ENCODE measurements around the gene PKLR.
A peak's percentile ranks its signal among the peaks of the same experiment; 100 is the strongest.

Gene PKLR

GRCh38 chr1:155282488-155283091 is 18.6 kb downstream of the PKLR start:
- DNase-seq, result no peak

GRCh38 chr1:155279268-155279667 is 22.0 kb downstream of the PKLR start:
- no peak for DNase-seq

DNA sequence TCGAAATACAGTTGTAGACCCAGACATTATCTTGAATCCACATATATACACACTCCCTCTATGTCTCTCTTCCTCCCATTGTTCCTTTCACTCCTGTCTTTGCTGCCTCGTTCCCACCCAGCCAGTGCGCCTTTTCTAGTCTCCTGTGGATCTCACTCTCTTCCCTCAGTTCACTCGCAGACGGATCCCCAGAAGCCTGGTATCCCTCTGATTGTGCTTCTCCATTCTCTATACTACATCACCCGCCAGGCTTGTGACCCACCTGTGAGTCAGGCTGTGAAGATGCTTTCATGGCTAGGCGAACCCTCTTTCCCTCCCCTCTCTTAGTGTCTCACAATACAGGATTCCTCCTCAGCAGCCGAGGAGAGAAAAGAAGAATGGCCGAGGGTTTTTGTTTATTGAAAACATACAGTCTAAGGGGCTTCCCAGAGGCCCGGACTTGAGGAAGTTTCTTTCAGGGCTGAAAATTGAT is 22.5 kb downstream of the PKLR start:
- DNase-seq, result no peak

- DNase-seq, result peak; percentile 36
Observed at GRCh38 chr1:155277902-155278688, 23.1 kb downstream of the PKLR start.

DNA sequence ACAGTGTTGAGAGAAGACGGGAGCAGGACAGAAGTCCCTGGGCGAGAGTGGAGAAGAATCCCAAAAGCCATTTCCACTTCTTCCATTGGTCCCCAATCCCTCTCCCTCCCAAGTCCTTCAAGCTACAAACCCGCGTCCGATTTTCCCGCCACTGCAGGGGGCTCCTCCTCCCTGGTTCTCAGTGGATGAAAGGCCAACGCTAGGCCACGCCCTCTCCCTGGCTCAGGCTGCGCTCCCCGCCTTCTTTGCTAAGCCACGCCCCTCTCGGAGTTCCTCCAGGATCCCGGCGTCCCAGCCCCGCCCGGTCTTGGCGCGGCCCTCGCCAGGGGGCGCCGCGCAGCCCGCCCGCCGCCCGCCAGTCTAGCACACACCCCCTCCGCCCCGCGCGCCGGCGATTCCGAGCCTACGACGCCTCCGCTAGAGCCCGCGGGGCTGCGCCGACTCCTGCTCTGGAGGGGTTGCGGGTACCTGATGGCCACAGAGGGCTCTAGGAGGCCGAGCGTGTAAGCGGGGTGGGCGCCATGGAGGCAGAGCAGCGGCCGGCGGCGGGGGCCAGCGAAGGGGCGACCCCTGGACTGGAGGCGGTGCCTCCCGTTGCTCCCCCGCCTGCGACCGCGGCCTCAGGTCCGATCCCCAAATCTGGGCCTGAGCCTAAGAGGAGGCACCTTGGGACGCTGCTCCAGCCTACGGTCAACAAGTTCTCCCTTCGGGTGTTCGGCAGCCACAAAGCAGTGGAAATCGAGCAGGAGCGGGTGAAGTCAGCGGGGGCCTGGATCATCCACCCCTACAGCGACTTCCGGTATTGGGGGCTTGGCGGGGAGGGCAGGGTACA is 24.0 kb downstream of the PKLR start, which contains the start of gene HCN3:
HCN3 (plus strand) TSS at position 394 of the 832 bp plus-strand sequence; CDS start at position 522, 128 bp downstream.
- peak; percentile 96 for DNase-seq

DNA sequence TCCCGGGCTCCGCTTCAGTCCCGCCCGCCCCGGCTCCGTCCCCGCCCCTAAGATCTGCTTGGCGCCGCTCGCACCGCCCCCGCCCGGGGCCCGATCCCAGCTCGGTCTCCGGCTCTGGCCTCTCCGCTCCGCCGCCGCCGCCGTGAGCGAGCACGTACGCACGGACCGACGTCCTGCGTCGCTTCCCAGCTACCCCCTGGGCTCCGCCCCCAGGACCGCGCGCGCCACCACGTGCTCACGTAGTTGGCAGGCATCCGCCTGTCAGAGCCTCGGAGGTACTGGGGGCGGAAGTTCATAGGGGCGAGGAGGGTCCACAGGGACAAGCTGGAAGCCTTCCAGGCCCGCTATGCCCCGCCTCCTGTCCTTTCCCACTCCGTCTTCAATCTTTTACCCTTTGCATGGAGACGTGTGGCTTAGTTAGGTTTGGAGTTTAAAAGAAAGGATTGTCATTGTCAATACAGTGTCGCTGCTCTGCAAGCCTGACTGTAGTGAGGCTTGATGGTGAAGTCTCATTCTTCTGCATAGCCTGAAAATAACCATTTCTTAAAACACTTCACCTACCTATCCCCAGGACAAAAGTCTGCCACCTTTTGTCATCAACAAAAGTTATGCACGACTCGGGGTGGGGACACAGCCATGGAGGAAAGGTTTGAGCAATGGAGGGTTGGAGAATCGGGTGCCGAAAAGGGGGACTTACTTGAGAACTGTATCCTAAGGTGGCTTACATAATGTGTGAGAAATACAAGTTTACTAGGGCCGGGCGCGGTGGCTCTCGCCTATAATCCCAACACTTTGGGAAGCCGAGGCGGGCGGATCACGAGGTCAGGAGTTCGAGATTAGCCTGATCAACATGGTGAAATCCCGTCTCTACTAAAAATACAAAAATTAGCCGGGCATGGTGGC is 27.6 kb downstream of the PKLR start, which contains the start of gene CLK2:
CLK2 (minus strand) TSS at position 162 of the 903 bp plus-strand sequence. CDS start 2,527 bp downstream, outside the sequence.
- DNase-seq, result peak; percentile 97

GRCh38 chr1:155272466-155273342 is 28.5 kb downstream of the PKLR start:
- DNase-seq, result peak; percentile 53

DNA sequence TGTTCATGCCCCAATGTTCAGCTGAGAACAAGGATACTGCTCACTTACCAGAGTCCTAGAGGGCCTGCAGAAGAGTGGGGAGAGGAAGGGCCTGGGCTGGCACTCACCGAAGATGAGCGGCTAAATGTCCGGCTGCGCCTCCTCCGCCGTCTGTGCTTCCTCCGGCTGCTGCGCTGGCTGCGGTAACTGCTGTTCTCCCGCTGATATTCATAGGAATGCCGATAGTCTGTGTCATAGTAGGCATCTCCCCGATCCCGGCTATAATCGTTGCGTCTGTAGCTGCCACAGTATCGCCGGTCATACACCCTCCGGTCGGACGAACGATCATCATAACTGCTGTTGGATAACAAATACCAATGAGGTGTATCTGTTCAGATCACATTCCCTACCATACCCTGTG is 31.9 kb downstream of the PKLR start:
- DNase-seq, result no peak

GRCh38 chr1:155268630-155269029 is 32.6 kb downstream of the PKLR start:
- no peak for DNase-seq

GRCh38 chr1:155267373-155267772 is 33.9 kb downstream of the PKLR start:
- no peak for DNase-seq

DNA sequence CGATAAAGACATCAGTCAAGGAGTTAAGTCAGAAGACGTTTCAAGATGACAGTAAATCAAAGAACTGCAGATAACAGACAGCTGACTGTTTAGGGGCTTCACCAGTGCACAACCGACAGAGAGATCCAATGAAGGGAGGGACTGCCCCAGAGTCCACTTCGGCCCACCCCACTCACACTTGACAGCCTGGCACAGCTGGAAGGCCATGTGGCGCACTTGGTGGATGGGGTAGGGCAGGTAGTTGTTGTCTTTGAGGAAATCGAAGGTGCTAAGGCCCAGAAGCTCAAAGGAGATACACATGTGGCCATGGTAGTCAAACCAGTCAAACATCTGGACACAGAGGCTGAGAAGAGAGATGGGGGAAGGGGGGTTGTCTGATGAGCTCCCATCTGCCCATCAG is 34.7 kb downstream of the PKLR start:
- DNase-seq, result no peak

- DNase-seq, result no peak
Observed at GRCh38 chr1:155263067-155263466, 38.2 kb downstream of the PKLR start.

DNA sequence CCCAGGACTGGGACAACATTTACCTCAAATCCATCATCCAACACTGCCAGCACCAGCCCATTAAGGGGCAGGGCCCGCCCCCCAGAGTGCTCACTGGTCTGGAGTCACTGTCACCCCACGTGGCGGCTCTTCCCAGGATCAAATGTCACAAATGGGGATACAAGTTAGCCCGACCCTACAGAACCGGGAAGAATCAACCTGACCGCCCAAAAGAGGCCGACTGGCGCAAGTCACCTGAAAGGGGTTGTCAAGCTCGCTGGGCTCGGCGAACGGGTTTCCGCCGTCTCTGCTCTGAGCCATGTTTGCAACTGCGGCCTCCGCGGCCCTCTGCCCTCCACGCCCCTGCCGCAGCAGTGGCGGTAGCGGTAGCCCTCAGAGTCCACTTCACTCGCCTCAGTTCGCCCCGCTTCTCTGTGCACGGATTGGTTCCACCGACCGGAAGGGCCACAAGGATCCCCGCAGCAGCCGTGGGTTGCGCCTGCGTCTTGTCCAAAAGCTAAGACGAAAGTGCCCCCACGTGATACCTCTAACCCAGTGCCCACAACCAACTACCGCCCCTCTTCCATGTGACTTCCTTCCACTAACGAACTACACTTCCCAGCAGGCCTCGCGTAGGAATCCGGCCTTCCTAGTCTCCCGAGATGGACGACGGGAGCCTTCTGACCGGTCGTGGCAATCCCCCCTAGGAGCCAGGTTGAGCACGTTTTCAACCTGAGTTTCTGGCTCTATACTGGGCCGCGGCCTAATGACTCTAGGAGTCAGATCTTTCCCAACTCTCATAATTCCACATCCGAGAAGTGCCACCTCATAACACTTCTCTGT is 39.2 kb downstream of the PKLR start, which contains the start of gene SCAMP3:
SCAMP3 (minus strand) TSS at position 509 of the 822 bp plus-strand sequence; CDS start at position 300, 209 bp downstream.
- DNase-seq, result peak; percentile 98

DNA sequence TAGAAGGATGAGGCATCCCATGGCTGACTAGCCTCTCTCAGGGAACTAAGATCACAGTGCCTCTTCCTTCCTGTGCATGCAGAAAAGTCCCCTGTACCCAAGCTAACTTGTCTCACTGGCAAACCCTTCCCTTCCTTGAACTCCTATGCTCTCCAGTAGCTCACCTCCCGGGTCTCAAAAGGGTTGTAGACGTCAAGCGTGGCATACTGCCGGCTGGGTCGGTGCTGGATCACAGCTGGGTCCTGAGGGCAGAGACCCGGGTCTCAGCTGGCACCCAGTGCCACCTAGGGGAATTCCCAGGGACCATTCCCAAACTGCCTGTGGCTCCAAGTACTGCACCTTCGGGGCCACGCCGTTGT is 39.8 kb downstream of the PKLR start:
- DNase-seq, result no peak

- DNase-seq, result no peak
Observed at GRCh38 chr1:155260276-155260675, 41.0 kb downstream of the PKLR start.

DNA sequence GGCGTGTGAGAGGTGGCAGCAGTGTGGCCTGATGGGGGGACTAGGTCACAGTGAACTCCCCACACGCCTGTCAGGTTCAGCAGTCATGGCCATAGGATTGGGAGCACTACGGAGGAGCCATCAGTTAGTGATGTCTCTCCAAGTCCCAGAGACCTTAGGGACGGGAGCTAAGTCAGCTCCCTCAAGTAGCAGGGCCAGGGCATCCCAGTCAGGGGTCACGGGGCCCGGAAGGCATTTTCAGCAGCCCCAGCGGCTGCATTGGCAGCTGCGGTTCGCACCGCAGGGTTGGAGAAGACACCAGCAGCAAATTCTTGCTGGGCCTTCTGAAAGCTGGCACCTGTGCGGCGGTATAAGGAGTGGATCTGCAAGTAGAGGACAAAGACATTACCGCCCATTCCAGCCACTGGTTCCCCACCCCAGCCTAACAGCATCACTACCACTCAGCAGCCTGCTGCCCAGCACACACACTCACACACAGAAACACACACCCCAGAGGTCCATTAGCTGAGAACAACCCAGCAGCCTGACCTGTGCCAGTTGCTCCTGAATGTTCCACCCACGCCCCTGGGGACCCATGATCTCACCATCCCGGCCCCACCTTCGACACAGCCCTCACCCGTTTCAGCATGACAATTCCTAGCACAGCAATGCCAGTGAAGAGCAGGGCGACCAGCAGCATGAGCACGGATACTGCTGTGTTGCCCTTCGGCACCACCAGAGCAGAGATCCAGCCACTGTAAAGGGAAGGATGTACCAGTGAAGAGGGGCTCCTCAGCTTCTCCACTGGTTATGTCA is 45.0 kb downstream of the PKLR start:
- no peak for DNase-seq

DNA sequence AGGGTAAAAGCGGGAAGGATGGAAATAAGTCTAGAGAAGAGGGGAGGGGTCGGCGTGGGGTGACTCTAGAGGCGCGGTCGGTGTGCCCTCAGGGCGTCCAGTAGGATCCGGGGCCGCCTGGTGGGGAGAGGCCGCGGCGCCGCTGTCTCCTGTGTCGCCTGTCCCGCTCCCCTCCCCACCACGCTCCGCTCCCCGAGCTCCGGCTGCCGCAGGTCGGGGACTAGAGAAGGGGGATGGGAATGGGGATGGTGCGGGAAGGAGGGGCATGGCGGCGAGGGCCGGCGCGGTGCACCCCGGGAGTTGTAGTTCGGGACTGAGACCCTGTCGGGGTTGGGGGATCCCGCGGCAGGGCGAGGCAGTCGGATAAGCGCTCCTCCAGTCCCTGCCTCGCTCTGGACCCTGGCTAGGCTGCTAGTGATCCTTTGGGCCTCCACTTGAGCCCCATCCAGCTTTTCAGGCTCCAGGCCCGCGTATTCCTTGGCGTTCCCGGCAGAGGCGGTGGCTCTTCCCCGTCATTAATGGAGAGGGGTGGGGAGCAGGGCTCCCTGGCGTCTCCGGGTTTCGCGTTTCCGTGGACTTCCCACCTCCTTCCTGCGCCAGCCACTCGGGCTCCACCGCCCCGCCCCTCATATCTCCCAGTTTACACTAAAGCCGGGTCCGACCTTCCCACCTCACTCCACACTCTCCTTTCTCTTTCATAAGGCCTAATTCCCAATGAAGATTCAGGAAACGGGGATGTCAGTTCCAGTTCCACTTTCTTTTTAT is 45.8 kb downstream of the PKLR start, which contains the start of gene ENTREP3:
ENTREP3 (minus strand) TSS at position 241 of the 765 bp plus-strand sequence. CDS start 606 bp downstream, outside the sequence.
- DNase-seq, result peak; percentile 82

- no peak for DNase-seq
Observed at GRCh38 chr1:155254714-155255242, 46.5 kb downstream of the PKLR start.
